Activated CD8-positive, alpha-beta T cell treated with anti-CD3 and anti-CD28 coated beads for 36 hours (primary cell): Measurements from ENCODE around the gene DRC7. TPM values are rescaled to one million over a fixed set of nuclear protein-coding genes. Genes with fewer than 3 reads are reported as not detected.
A peak's percentile ranks its signal among the peaks of the same experiment; 100 is the strongest.
"Not testable (repeated sequence)": the region's sequence is repeated elsewhere in the genome, so short reads cannot be mapped to it uniquely, and the experiment has no call there.

Source experiments
- ATAC-seq: fragments of 200-7000 bp; cut with Tn5 transposase; one replicate; pipeline ENCODE4 v1.10.0; 2021; ENCODE audit warnings: mild to moderate bottlenecking, moderate library complexity
- CTCF ChIA-PET: fragments of 350-600 bp; sonication (Branson Sonifier 250); formaldehyde crosslinking; loops from one replicate; lab custom pipeline; 2021; ENCODE audit warnings: antibody characterized with exemption; lab: Charles Lee
- POLR2A ChIA-PET: fragments of 350-600 bp; sonication (Branson Sonifier 250); formaldehyde crosslinking; loops from one replicate; lab custom pipeline; 2021; ENCODE audit warnings: antibody characterized with exemption; lab: Charles Lee
- DNase-seq: peaks from one replicate; pipeline ENCODE4 v3.0.0-alpha.2; 2020
- H3K27ac Mint-ChIP-seq: one replicate; pipeline ENCODE4 v1.8.0; 2021; ENCODE audit warnings: mild to moderate bottlenecking, mixed read lengths
- H3K27me3 Mint-ChIP-seq: one replicate; pipeline ENCODE4 v1.8.0; 2021; ENCODE audit warnings: mixed read lengths
- H3K36me3 Mint-ChIP-seq: one replicate; pipeline ENCODE4 v1.8.0; 2021; ENCODE audit warnings: low read depth, mixed read lengths
- H3K4me1 Mint-ChIP-seq: one replicate; pipeline ENCODE4 v1.8.0; 2021; ENCODE audit warnings: low read depth, mixed read lengths
- H3K4me3 Mint-ChIP-seq: one replicate; pipeline ENCODE4 v1.8.0; 2021; ENCODE audit warnings: mild to moderate bottlenecking, moderate library complexity, mixed read lengths
- H3K9me3 Mint-ChIP-seq: one replicate; pipeline ENCODE4 v1.8.0; 2021; ENCODE audit warnings: mixed read lengths
- intact Hi-C: fragments of 100-400 bp; cut with micrococcal nuclease; formaldehyde crosslinking; loops from one replicate; pipeline ENCODE4 v1.10.0; 2022
- total RNA-seq, 2 experiments: library from RNA; stranded (reverse); gene quantifications; one replicate each; pipeline ENCODE4 v1.2.3, GENCODE V29; 2021
- TF ChIP-seq, protein P1 (sequence below): fragments of 200-600 bp; IDR thresholded peaks from one replicate; pipeline ENCODE4 v1.8.0; 2022; ENCODE audit warnings: antibody characterized with exemption, mild to moderate bottlenecking

The DRC7 gene
- total RNA-seq, 2 experiments from 2014 or later, result 0.58 TPM; not detected in 1

DNA sequence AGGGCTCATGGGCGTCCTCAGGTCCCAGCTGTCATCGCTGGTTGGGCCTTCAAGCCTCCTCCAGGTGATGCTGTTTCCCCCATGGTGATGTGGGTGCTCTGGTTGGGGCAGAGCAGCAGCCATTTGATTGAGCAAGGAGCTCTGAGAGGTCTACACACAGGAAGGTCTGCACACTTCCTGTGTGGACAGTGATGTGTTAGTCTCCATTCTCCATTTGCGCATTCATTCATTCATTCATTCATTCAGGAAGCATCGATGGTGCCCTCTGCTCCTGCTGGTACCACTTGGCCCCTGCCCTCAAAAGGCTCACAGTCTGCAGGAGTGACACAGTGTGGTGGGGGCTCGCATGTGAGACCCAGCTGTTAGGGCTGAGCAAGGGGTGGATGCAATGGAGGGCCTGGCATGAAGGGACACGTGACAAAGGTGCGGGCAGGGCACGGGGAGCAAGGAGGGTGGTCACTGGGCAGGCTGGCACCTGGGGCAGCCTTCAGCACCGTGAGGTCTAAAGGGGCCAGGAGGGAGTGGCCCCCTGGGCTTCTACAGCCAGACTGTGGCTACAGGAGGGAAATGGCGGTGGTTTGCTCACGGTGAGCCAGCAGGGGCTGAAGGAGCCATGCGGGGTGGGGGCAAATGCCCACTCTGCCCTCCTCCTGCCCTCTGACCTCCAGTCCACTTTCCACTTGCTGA lies 25.0 kb upstream of the DRC7 start:
- Mint-ChIP-seq H3K36me3 (no peaks in the 10 kb centered on the region), H3K27ac (no peak overlapping the region), H3K27me3 (no peaks in the 10 kb centered on the region), H3K9me3 (no peaks in the 10 kb centered on the region), H3K4me1 (no peaks in the 10 kb centered on the region), H3K4me3 (no peak overlapping the region)
- DNase-seq (no peak), ATAC-seq (peak; percentile 53)
- intact Hi-C loops, result no loop called here
- POLR2A ChIA-PET, result no interaction called here
- TF ChIP-seq, protein P1, sequence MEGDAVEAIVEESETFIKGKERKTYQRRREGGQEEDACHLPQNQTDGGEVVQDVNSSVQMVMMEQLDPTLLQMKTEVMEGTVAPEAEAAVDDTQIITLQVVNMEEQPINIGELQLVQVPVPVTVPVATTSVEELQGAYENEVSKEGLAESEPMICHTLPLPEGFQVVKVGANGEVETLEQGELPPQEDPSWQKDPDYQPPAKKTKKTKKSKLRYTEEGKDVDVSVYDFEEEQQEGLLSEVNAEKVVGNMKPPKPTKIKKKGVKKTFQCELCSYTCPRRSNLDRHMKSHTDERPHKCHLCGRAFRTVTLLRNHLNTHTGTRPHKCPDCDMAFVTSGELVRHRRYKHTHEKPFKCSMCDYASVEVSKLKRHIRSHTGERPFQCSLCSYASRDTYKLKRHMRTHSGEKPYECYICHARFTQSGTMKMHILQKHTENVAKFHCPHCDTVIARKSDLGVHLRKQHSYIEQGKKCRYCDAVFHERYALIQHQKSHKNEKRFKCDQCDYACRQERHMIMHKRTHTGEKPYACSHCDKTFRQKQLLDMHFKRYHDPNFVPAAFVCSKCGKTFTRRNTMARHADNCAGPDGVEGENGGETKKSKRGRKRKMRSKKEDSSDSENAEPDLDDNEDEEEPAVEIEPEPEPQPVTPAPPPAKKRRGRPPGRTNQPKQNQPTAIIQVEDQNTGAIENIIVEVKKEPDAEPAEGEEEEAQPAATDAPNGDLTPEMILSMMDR, result no peak
- CTCF ChIA-PET, result no interaction called here

DNA sequence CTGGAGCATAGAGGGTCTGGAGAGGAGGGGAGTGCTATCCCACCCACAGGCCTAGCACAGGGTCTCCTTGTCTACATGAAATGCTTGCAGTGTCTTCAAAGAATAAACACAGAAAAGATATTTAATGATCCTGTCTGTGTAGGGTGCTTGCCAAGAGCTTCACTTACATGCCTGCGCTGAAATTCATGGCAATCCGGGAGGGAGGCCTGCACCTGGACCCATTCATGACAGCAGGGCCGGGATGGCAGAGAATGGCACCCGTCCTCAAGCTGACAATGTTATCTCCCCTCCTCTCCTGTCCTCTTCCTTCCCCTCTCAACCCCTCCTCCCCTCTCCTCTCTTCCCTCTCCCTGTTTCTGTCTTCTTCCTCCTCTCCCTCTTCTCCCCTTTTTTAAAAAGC lies 24.4 kb upstream of the DRC7 start:
- no peaks in the 10 kb centered on the region for H3K9me3 Mint-ChIP-seq
- no peaks in the 10 kb centered on the region for H3K36me3 Mint-ChIP-seq
- no peaks in the 10 kb centered on the region for H3K27me3 Mint-ChIP-seq
- intact Hi-C loops, result no loop called here
- ATAC-seq (no peak), DNase-seq (no peak)
- H3K27ac Mint-ChIP-seq, result no peak overlapping the region
- CTCF ChIA-PET, result no interaction called here
- H3K4me1 Mint-ChIP-seq, result no peaks in the 10 kb centered on the region
- POLR2A ChIA-PET, result no interaction called here
- H3K4me3 Mint-ChIP-seq, result no peak overlapping the region
- TF ChIP-seq, protein P1, result no peak

DNA sequence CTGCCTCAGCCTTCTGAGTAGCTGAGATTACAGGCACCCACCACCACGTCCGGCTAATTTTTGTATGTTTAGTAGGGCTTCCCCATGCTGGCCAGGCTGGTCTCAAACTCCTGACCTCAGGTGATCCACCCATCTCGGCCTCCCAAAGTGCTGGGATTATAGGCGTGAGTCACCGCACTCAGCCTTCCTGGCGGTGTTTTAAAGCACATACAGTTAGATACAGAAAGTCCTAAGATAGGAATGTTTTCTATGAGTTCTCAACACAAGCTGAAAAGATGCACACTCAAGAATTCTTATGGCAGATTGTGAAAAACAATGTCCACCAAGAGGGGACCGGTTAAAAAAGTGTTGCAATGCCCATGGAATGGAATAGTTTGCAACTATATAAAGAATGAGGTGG lies 23.2 kb upstream of the DRC7 start:
- H3K27ac Mint-ChIP-seq, H3K27me3 Mint-ChIP-seq, ATAC-seq, H3K36me3 Mint-ChIP-seq, H3K9me3 Mint-ChIP-seq, H3K4me3 Mint-ChIP-seq, intact Hi-C loops, H3K4me1 Mint-ChIP-seq, DNase-seq: not testable (repeated sequence)
- ChIA-PET CTCF (interaction anchor here (1.5 to 1.7 kb wide), 3 partner anchors 23 to 95 kb away, joined by 5 to 12 read pairs (median 6); no protein-coding TSS in a partner anchor), POLR2A (interaction anchor here (1.4 kb wide), 1 partner anchor 23 kb away, joined by 6 read pairs; no protein-coding TSS in a partner anchor)

DNA sequence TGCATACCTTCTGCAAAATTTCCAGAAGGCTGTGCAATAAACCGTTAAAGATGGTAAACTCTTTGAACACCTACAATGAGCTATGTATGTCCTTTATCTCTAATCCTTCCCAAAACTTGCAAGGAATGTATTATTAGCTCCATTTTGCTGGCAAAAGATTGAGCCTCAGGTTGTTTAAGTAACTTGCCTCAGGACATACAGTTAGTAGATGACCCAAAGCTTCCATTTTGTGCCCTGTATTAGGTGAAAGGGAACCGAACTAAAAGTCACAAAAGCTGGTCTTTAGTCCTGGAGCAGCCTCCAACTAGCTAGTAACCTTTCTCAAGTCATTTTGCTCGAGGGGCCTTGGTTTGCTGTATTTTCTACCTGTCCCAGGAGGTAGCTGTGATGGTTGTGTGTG lies 22.2 kb upstream of the DRC7 start:
- TF ChIP-seq, protein P1, result no peak
- Mint-ChIP-seq H3K4me1 (no peaks in the 10 kb centered on the region), H3K9me3 (no peaks in the 10 kb centered on the region), H3K36me3 (no peaks in the 10 kb centered on the region), H3K27ac (no peak overlapping the region), H3K4me3 (no peak overlapping the region), H3K27me3 (no peaks in the 10 kb centered on the region)
- DNase-seq, result no peak
- no peak for ATAC-seq
- ChIA-PET POLR2A (interaction anchor here (0.6 to 1.4 kb wide), 2 partner anchors 24 to 80 kb away, joined by 4 to 6 read pairs; no protein-coding TSS in a partner anchor), CTCF (interaction anchor here (0.9 to 1.7 kb wide), 4 partner anchors 24 to 96 kb away, joined by 3 to 12 read pairs (median 6); no protein-coding TSS in a partner anchor)
- intact Hi-C loops, result no loop called here

DNA sequence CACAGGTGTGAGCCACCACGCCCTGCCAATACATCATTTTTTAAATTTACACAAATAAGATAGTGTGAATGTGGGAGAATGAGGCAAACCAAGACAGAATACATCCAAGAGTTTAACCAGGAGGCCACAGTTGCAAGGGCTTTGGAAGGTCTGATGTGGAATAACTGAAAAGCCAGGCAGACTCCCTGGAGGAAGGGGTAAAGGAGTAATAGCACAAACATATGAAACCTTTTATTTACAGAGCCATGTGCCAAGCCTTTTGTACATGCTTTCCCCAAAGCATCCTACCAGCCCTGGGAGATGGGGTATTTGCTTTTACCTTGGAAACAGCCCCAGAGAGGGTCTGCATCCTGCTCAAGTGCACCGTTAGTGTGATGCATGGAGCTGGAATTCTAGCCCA lies 21.8 kb upstream of the DRC7 start:
- POLR2A ChIA-PET, result interaction anchor here (1.4 kb wide), 1 partner anchor 25 kb away, joined by 6 read pairs; no protein-coding TSS in a partner anchor
- intact Hi-C loops, result no loop called here
- ATAC-seq (no peak), DNase-seq (no peak)
- no peaks in the 10 kb centered on the region for H3K27me3 Mint-ChIP-seq
- H3K27ac Mint-ChIP-seq, result no peak overlapping the region
- no peak overlapping the region for H3K4me3 Mint-ChIP-seq
- H3K36me3 Mint-ChIP-seq, result no peaks in the 10 kb centered on the region
- H3K9me3 Mint-ChIP-seq, result no peaks in the 10 kb centered on the region
- TF ChIP-seq, protein P1, result no peak
- CTCF ChIA-PET, result interaction anchor here (0.9 to 1.7 kb wide), 4 partner anchors 24 to 96 kb away, joined by 3 to 12 read pairs (median 6); no protein-coding TSS in a partner anchor
- H3K4me1 Mint-ChIP-seq, result no peaks in the 10 kb centered on the region
